Camera-type eye (tissue), 1 donor: Measurements from ENCODE around the gene EDN2. TPM values are rescaled to one million over a fixed set of nuclear protein-coding genes. Genes with fewer than 3 reads are reported as not detected.

Experiments
- total RNA-seq: library from RNA; depleted of rRNA; stranded (reverse); fragments of >200 nt; gene quantifications from one replicate; pipeline ENCODE4 v1.2.3, GENCODE V29; 2014

EDN2 gene
- total RNA-seq: 1.6 TPM

GRCh38 chr1:41484402-41485241 lies at the start of gene EDN2:
TSS of gene EDN2 (minus strand) at chr1:41484683. CDS start at chr1:41484601, 82 bp downstream.

Other genes starting within 250 kb of the EDN2 start
- gene SCMH1, start 242.4 kb downstream of the EDN2 start, total RNA-seq: 81.1 TPM
- 26.5 TPM for gene FOXO6, start 123.2 kb downstream of the EDN2 start, total RNA-seq